G401 (cell line): Measurements from ENCODE around the gene CASQ2. TPM values are rescaled to one million over a fixed set of nuclear protein-coding genes. Genes with fewer than 3 reads are reported as not detected.

Source experiments
- DNase-seq: peaks from one replicate; pipeline ENCODE4 v3.0.0-alpha.2; 2015; ENCODE audit warnings: low spot score
- in situ Hi-C: cut with HindIII; loops from 2 replicates; pipeline ENCODE4 v1.10.0; 2016; ENCODE audit warnings: low sequenced_read_pairs, mixed read lengths
- total RNA-seq: library from RNA; depleted of rRNA; stranded (reverse); fragments of >200 nt; shearing (Covaris generic); gene quantifications from 2 replicates; pipeline ENCODE4 v1.2.3, GENCODE V29; 2014; rRNA removed

Gene CASQ2
- total RNA-seq: not detected in 2 replicates

DNA sequence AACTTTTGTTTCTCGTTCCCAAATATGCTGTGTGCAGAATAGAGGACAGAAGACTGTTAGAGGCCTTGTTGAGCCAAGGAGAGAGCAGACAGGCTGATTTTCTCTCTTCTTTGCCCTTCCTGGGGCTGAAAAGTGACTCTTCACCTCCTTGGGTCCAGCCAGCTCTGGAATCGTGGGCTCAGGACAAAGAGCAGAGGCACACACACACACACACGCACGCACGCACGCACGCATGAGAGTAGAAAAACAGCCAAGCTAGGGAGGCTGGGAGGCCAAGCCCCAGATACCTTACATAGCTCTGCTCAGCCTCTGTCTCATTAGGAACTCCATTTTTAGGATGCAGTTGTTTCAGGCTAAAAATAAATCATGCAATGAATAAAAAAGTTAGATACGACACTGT is at the start of gene CASQ2:
CASQ2 (minus strand) TSS at position 166 of the 400 bp plus-strand sequence. CDS start 173 bp downstream, outside the sequence.
- in situ Hi-C loops: no loop called here

DNA sequence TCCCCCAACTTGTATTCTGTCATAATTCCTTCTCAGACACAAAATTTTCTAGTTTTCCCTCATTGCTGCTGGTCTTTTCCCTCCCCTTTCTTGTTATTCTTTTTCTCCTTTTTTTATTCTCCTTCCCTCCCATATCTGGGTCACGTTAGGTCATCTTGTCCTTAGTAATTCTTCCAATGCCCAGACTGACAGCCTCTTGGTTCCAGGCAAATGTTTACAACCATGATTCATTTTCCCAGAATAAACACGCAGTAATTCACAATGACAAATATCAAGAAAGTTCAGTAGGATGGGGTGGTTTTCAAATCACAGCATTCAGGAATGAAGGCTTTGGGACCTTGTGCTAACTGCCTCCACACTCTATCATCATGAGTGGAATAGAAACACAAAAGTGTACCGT is 47.2 kb upstream of the CASQ2 start:
- in situ Hi-C loops: no loop called here
- no peak for DNase-seq

More for the DNA sequence above, at the start of gene CASQ2:
- no peak for DNase-seq

DNA sequence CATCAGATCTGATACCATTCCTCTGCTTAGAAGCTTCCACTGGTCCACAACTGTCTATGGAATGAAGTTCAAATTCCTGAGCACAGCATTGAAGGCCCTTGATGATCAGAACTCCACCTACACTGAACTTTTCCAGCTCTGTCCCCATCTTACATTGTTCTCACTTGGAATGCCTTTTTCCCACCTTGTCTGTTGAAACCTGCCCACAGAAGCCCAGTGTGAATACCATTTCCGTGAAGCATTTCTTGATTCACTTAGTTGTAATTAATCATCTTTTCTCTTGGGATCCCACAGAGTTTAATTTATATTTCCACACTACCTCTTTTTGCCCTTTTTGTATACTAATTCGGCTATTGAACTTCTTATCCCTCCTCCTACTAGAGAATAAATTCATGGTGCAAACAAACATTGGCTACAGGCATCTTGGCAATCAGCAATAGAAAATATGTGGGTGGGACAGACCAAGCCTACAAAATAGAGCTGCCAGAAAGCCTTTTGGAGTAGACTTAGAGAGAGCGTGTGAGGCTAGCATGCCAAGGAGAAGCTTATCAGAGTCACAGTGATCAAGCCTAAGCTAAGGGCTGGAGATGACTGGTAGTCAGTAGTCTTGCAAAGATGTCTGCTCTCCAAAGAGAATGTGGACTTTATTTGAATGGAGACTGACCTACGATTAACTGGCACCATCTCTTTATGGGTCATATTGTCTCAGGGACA is 46.3 kb upstream of the CASQ2 start:
- in situ Hi-C loops: no loop called here
- DNase-seq: no peak

DNA sequence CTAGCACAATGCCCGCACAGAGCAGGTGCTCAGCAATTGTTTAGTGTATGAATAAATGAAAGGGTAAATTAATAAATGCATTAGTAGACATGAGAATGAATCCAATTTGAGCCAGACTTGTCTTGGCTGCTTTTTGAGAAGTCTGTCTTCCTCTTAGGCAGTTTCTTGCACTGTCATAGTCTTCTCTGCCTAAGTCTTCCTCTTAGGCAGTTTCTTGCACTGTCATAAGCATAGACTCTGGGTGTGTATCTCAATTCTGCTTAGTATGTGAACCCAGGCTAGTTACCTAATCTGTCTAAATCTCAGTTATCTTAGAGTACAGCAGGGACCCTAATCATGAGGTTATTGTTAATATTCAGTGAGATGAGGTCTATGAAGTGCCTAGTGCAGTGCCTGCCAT is 45.2 kb upstream of the CASQ2 start:
- in situ Hi-C loops: no loop called here

DNA sequence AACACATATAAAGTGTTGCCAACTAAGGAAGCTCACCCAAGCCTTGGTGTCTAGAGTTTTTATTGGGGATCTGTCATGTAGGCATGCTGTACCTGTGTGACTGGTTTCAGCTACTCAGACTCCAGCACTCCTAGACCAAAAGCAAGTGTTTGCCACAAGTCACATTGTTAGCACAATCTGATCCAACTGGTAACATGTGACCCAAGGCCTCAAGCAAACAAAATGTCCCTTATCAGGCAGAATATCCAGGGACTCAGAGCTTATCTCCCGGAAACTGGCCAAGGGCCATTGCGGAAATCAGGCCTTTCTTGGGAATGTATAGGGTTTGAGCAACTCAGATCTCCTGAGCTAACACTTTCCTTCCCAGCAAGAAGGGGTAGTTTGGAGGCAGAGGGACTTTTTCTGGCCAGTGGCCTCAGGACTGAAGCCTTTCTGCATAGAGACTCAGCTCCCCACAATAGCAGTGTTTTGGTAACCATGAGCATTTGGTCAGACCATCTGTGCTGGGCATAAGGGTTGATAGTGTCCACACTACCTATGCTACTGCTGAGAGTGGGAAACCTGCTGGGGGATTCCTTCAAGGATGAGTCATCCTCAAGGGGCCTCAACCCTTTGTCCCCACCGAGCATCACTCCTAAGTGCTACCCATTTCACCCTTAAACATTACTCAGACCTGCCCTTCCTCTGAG is 42.8 kb upstream of the CASQ2 start:
- peak; percentile 56 for DNase-seq
- in situ Hi-C loops: no loop called here

More for the DNA sequence above, 45.2 kb upstream of the CASQ2 start:
- DNase-seq: no peak

DNA sequence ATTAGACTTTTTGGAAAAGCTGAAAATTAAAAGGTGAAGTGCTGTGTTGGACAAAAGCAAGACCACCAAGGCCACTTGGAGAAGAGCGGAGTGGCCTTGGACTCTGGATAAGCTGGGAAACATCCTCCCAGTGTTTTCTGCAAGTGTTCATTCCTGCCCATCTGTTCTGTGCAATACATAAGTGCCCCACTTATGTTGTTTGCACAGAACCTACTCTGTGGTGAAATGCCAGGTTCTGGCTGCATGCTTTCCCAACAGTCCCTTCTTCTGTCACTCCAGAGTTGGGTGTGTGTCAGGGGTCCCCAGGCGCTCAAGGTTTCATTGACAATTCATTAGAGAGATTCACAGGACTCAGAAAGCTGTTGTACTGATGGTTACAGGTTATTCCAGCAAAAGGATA is 42.1 kb upstream of the CASQ2 start:
- in situ Hi-C loops: no loop called here

DNA sequence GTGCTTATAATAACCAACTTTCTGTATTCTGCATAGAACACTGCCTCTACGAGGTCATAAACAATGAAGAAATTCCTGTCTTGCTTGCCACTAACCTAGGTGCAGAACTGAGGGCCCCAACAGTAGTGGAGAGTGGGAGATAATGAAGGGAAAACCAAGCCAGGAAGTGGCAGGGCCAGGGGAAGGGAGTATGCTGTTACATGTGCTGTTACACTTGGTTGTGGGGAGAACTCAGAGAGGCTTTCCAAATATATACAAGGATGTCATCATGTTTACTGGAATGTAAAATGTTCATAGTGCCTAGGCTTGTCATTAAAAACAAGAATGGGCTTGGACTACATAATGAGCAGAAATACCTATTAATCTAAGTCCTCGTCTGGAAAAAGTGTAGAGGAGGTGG is 41.3 kb upstream of the CASQ2 start:
- no peak for DNase-seq
- in situ Hi-C loops: no loop called here

More for the DNA sequence above, 42.1 kb upstream of the CASQ2 start:
- peak; percentile 6 for DNase-seq

DNA sequence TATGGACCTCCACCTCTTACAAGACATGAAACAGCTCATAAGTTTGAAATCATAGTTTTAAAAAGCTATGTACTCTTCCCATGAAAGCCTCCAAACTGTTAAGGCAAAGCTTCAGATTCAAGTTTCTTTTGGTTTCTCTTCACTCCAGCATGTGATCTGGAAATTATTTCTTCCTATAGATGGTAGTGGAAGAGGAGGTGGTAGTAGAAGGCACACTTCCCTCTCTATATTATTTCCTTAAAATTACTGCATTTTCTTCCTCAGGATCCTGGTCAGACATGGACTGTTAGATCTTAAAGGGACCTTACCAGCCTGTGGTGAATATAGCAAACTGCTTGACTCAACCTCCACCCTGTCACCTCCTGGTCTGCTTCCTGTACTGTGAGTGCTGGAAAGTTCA is 40.6 kb upstream of the CASQ2 start:
- in situ Hi-C loops: no loop called here
- DNase-seq: no peak

DNA sequence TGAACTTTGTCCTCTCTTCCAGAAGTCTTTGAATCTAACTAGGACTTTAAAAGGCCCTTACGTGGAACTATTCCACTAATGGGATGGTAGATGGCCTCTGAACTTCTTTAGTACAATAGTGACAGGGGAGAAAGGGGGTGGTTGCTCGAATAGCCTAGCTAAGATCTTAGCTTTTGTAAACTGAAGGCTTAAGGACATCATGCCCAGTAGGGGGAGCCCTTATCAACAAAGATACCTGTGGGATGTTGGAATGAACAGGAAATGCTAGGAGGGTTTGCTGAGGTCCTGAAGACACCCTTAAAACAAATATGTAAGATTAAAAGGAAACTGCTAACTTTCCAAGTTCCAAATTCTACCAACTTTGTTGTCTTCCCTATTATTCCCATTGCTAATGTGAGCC is 39.2 kb upstream of the CASQ2 start:
- in situ Hi-C loops: no loop called here
- peak; percentile 81 for DNase-seq

DNA sequence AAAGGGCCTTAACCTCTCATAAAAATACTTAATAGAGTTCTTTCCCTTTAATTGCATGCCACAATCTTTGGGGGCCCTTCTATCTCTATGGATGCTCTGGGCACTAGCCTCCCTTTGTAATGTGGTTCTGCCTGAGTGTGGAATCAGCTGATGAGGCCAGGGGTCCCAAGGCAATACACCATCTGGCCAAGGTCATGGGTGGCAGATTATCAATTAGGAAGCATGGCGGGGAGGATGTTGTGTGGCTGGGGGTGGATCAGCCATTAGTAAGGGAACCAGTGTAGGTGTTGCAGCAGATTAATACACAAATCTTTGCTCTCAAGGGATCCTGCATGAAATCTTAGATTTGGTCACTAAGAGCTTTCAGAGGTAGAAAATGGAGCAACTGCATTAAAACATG is 37.1 kb upstream of the CASQ2 start:
- in situ Hi-C loops: no loop called here
- DNase-seq: no peak

DNA sequence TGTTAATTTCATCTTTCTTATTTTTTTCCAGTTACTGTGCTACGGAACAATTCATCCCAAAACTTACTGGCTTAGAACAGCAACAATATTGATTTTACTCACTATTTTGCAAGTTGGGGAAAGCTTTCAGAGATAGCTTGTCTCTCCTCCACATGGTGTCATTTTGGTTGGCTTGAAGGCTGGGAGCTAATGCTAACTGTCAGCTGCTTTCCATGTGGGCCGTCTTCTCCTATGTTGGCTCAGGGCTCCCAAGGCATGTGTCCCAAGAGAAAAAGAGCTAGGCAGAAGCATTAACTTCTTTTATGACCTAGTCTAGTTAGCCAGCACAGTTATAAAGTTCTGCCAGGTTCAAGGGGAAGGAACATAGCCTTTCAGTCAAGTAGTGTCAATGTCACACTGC is 33.9 kb upstream of the CASQ2 start:
- no peak for DNase-seq
- in situ Hi-C loops: no loop called here

DNA sequence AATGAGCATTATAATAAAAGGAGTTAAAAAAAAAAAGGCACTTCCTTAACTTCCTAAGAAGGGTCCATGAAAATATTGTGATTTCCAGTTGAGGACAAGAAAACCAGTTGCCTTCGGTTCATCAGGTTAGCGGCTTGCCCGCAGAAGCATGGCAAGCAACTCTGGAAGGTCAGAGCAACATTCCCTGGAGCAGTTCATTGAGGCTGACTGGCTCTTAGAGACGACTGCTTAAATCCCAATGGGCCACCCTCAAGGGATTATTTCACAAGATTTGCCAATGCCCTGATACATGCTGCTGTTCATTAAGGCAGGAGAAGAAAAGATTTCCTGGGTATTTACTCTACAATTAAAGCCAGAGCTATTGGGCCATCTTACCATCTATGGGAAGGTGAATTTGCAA is 29.0 kb upstream of the CASQ2 start:
- DNase-seq: no peak
- in situ Hi-C loops: no loop called here

DNA sequence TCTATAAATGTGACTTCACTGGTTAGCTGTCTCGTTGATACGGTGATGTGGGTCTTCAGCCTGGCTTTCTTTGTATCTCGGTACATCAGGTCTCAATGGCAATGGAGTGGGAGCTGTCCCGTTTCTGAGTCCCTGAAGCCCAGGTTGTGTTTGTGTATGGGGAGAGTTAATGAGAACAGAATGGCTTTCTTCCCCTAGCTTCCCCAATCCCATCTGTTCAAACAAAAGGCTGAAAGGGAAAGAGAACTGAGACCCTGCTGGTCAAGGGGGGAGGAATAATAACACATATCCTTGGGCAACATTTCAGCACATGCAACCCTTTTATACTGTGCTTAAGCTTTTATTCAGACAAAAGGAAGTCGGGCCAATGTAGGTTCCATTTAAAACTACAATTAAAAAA is 28.4 kb upstream of the CASQ2 start:
- in situ Hi-C loops: no loop called here
- DNase-seq: no peak

DNA sequence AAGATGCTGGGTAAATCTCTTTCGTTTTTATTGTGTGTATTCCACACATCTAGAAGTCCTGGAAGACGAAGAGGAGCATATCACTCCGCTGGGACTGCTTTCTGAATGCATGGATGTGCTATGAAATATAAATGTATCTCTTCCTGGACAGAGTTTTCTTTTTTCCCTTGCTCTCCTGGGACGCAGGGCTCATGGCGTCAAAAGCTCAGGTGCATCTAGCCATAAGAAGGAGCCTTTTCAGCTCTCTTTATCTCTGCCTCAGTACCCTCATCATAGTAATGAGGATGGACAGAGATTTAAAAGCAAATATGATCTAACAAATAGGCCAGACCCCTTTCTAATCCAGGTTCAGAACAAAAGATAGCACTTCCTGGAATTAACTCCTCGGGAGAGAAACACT is 27.5 kb upstream of the CASQ2 start:
- in situ Hi-C loops: no loop called here
- no peak for DNase-seq

DNA sequence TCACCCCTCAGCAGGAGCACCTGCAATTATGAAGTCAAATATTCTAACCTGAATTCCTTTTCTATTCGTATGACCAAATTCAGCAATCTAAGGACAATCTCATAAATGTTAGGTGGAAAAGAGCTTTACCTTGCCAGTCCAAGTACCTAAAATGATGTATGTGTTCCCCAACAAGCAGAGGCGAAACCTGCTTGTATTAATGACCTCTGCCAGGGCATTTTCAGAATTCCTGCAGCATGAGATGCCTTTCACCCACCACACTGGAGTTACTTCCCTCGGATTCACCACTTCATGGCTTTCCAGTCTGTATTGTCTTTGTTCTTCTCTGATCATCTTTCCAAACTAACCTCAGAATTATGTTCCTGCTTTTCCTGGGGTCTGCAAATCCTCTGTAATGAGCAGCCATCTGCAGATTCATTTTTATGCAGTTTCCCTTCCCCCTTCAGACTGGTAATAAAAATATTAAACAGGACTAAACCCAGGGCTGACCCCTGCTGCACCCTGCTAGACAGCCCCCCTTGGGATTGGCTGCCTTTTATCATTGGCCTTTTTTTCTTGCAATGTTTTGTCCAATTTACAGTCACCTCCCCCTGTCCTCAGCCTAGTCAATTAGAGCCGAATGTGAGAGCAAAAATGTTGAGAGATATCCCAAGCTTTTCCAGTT is 26.6 kb upstream of the CASQ2 start:
- in situ Hi-C loops: no loop called here
- DNase-seq: no peak

DNA sequence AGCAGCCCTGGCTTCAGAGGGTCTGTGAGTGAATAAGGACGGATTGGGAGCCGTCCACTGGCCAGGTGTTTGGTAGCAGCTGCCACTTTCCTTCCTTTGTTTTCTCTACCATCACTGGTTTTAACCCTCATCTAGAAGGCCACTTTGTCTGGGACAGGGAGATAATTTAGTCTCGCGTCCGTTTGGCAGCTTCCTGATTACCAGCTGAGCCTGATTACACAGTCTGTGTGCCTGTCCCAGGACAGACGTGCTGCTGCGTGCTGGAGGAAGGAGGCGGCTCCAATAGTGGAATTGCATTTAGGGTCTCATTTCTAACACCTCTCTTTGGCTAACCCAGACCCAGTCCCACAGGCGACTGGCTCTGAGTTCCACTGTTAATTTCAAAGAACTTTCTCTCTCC is 24.6 kb upstream of the CASQ2 start:
- in situ Hi-C loops: no loop called here
- DNase-seq: no peak

DNA sequence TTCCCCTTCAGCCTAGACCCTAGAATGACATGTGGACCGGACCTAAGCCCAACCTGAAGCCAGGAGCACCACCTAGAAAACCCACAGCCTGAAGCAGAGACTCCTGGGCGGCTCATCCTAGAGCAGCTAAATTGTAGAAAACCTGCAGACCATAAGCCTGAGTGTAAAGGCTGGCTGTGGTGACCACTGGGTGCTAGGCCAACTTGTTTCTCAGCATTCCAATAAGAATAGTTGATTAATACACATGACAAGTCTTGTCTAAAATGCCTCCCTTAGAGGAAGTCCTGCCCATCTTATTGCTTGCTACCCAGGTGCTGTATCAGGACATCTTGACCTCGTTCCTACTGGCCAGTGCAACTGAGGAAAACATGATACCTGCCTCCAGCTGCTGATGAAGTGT is 23.3 kb upstream of the CASQ2 start:
- DNase-seq: no peak
- in situ Hi-C loops: no loop called here

DNA sequence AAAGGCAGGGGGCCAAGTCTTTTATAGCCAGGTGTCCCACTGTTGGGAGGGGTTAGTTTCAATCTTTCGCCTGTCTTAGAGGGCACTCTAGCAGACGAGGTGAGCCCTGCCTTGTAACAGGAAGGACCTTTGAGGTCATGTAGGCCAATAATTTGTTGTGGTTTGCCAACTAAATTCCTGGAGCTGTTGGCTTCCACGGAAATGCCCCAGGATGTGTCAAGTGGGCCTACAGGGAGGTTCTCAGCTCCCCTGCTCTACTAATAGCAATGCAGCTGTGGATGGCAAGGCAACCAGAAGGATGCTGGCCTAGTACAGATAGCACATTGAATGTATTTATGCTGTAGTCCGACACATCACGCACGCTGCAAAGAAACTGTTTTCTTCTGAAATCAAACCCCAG is 22.3 kb upstream of the CASQ2 start:
- DNase-seq: no peak
- in situ Hi-C loops: no loop called here

DNA sequence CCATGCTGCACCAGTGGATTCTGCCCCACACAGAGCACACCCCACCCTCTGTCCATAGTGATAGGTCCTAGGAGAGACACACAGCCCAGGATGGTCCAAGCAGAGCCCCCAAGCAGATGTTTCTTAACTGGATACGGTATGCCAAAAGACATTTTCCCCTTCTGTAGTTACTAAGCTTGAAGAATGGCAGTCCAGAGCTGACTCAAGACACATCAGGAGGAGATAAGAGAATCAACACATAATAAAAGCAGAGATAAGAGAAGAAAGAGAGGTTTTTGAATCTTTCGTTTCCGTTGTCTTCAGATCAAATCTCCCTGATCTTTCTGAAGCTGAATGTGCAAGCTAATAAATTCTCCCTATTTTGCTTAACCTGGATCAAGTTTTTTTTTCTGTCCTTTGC is 21.8 kb upstream of the CASQ2 start:
- no peak for DNase-seq
- in situ Hi-C loops: no loop called here

DNA sequence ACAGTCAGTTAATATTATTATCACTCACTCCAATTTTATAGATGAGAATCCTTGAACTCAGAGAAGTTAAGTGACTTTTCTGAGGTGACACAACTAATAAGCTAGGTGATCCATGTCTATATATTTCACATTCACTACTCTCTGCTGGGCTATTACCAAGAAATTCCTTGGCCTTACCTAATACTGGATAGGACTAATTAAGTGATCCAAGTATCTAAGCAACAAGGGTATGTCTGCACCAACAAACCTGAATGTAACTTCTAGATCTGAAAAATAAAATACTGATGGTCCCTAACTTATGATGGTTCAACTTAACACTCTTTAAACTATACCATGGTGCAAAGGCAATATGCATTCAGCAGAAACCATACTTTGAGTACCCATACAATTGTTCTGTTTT is 14.8 kb upstream of the CASQ2 start:
- DNase-seq: no peak
- in situ Hi-C loops: no loop called here
